Hepatocyte (in vitro differentiated cells): ENCODE results near the gene IGLON5. TPM values are rescaled to one million over a fixed set of nuclear protein-coding genes. Genes with fewer than 3 reads are reported as not detected.

Experiments
- DNase-seq: peaks from one replicate; pipeline ENCODE4 v3.0.0-alpha.2; 2016; ENCODE audit warnings: low spot score
- H2AFZ ChIP-seq: fragments of 200-600 bp; sonication (generic); 2 replicates; pipeline ENCODE4 v1.6.0; 2016; ENCODE audit warnings: antibody characterized with exemption, mild to moderate bottlenecking
- H3K27ac ChIP-seq: fragments of 200-600 bp; sonication (generic); 2 replicates; pipeline ENCODE4 v1.5.1; 2016; ENCODE audit warnings: mild to moderate bottlenecking
- H3K27me3 ChIP-seq: fragments of 200-600 bp; sonication (generic); 2 replicates; pipeline ENCODE4 v1.6.1; 2016
- H3K36me3 ChIP-seq: fragments of 200-600 bp; sonication (generic); replicated peaks from 2 replicates; pipeline ENCODE4 v1.5.1; 2016; ENCODE audit warnings: low read depth; ENCODE audit not compliant: insufficient read depth
- H3K4me1 ChIP-seq: fragments of 200-600 bp; sonication (generic); 2 replicates; pipeline ENCODE4 v1.5.1; 2016; ENCODE audit warnings: mild to moderate bottlenecking, moderate library complexity; ENCODE audit not compliant: insufficient read depth
- H3K4me2 ChIP-seq: fragments of 200-600 bp; sonication (generic); 2 replicates; pipeline ENCODE4 v1.6.0; 2016
- H3K4me3 ChIP-seq: fragments of 200-600 bp; sonication (generic); 2 replicates; pipeline ENCODE4 v1.5.1; 2016; ENCODE audit warnings: mild to moderate bottlenecking
- H3K79me2 ChIP-seq: fragments of 200-600 bp; sonication (generic); 2 replicates; pipeline ENCODE4 v1.6.0; 2017; ENCODE audit warnings: mild to moderate bottlenecking
- H3K9me2 ChIP-seq: fragments of 200-600 bp; sonication (generic); replicated peaks from 2 replicates; pipeline ENCODE4 v1.6.0; 2017; ENCODE audit warnings: mild to moderate bottlenecking; ENCODE audit not compliant: insufficient read depth
- H3K9me3 ChIP-seq: fragments of 200-600 bp; sonication (generic); 2 replicates; pipeline ENCODE4 v1.5.1; 2016; ENCODE audit warnings: low read depth, mild to moderate bottlenecking
- H4K20me1 ChIP-seq: fragments of 200-600 bp; sonication (generic); 2 replicates; pipeline ENCODE4 v1.6.0; 2016; ENCODE audit warnings: mild to moderate bottlenecking; ENCODE audit not compliant: insufficient read depth, poor library complexity, severe bottlenecking
- CTCF ChIP-seq: fragments of 200-600 bp; sonication (generic); IDR thresholded peaks from 2 replicates; pipeline ENCODE4 v1.5.1; 2016; ENCODE audit warnings: antibody characterized with exemption, mild to moderate bottlenecking; ENCODE audit not compliant: poor library complexity
- EZH2 ChIP-seq: fragments of 200-600 bp; sonication (generic); IDR thresholded peaks from 2 replicates; pipeline ENCODE4 v1.6.1; 2016; ENCODE audit warnings: antibody characterized with exemption, mild to moderate bottlenecking, borderline replicate concordance
- EZH2phosphoT487 ChIP-seq: fragments of 200-600 bp; sonication (generic); IDR thresholded peaks from one replicate; pipeline ENCODE4 v1.6.1; 2018; ENCODE audit warnings: antibody characterized with exemption, mild to moderate bottlenecking, low read depth, moderate library complexity; ENCODE audit not compliant: unreplicated experiment, severe bottlenecking
- WGBS: methylation state at CpG from one replicate; pipeline ENCODE4 v1.1.6; 2016; ENCODE audit warnings: low lambda C conversion rate; ENCODE audit errors: missing lambda C conversion rate; 5-methylcytosine and 5-hydroxymethylcytosine counted together
- polyA plus RNA-seq: library from polyadenylated mRNA; unstranded; fragments of >200 nt; fragmentation: Nextera tagmentation; extraction: Ambion mirVana; gene quantifications from 2 replicates; pipeline ENCODE4 v1.2.1, GENCODE V29; 2016
- total RNA-seq: library from RNA; depleted of rRNA; stranded (reverse); fragments of >200 nt; gene quantifications from 2 replicates; pipeline ENCODE4 v1.2.3, GENCODE V29; 2014

IGLON5 gene
- total and polyA plus RNA-seq, 2 experiments from 2014 or later, result 2.4 to 5.0 TPM

DNA sequence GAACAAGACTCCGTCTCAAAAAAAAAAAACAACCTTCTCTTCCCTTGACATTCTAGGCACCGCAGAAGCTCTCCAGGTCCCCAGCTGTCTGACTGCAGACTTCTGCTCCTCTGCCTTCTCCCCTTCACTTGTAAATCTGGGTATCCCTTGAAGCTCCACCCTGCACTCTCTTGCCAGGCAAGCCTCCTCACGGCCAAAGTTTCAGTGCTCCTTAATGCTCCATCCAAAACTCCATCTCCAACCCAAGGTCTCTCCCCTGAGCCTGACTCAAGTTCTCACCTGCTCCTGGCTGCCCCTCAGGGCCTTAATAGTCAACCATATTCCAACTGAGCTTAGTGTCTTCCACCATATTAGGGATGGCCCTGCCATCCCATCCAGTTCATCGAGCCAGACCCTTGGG is 58.8 kb downstream of the IGLON5 start:
- no peaks in the 10 kb centered on the region for H4K20me1 ChIP-seq
- peaks cover 5% of the 10 kb centered on the region for H3K79me2 ChIP-seq
- no peaks in the 10 kb centered on the region for H3K9me2 ChIP-seq
- no peaks in the 10 kb centered on the region for H3K36me3 ChIP-seq
- peaks cover 8% of the 10 kb centered on the region for H3K4me1 ChIP-seq
- H2AFZ ChIP-seq, result no peak overlapping the region
- no peaks in the 10 kb centered on the region for H3K27me3 ChIP-seq
- H3K27ac ChIP-seq, result no peak overlapping the region
- TF ChIP-seq EZH2 (no peak), CTCF (no peak)
- DNase-seq, result no peak
- no peaks in the 10 kb centered on the region for H3K9me3 ChIP-seq
- 86% methylated on average over 4 of the region's 4 CpGs for WGBS
- no peak overlapping the region for H3K4me3 ChIP-seq
- no peak overlapping the region for H3K4me2 ChIP-seq

- H3K4me2 ChIP-seq, result no peak overlapping the region
- 90% methylated on average over 8 of the region's 8 CpGs for WGBS
- H3K79me2 ChIP-seq, result no peaks in the 10 kb centered on the region
- no peak overlapping the region for H3K27ac ChIP-seq
- no peak for DNase-seq
- H4K20me1 ChIP-seq, result no peaks in the 10 kb centered on the region
- no peaks in the 10 kb centered on the region for H3K9me3 ChIP-seq
- no peaks in the 10 kb centered on the region for H3K9me2 ChIP-seq
- H3K27me3 ChIP-seq, result no peaks in the 10 kb centered on the region
- H2AFZ ChIP-seq, result no peak overlapping the region
- no peak overlapping the region for H3K4me3 ChIP-seq
- H3K4me1 ChIP-seq, result peaks cover 7% of the 10 kb centered on the region
- no peaks in the 10 kb centered on the region for H3K36me3 ChIP-seq
- TF ChIP-seq CTCF (no peak), EZH2 (no peak), EZH2phosphoT487 (no peak)
These were observed 59.8 kb downstream of the IGLON5 start for GRCh38 chr19:51371186-51371690.

GRCh38 chr19:51372021-51372648 is 60.7 kb downstream of the IGLON5 start:
- no peak for DNase-seq
- H3K36me3 ChIP-seq, result no peaks in the 10 kb centered on the region
- no peaks in the 10 kb centered on the region for H4K20me1 ChIP-seq
- no peak overlapping the region for H2AFZ ChIP-seq
- H3K9me3 ChIP-seq, result no peaks in the 10 kb centered on the region
- H3K9me2 ChIP-seq, result no peaks in the 10 kb centered on the region
- TF ChIP-seq EZH2 (no peak), EZH2phosphoT487 (no peak), CTCF (no peak)
- no peaks in the 10 kb centered on the region for H3K79me2 ChIP-seq
- no peak overlapping the region for H3K4me3 ChIP-seq
- H3K4me2 ChIP-seq, result no peak overlapping the region
- H3K4me1 ChIP-seq, result peaks cover 7% of the 10 kb centered on the region
- no peak overlapping the region for H3K27ac ChIP-seq
- 88% methylated on average over 18 of the region's 18 CpGs for WGBS
- no peaks in the 10 kb centered on the region for H3K27me3 ChIP-seq
